ENCODE results near the gene TMEM42. TPM values are rescaled to one million over a fixed set of nuclear protein-coding genes. Genes with fewer than 3 reads are reported as not detected.

The TMEM42 gene
- total RNA-seq, 4 donors from 2014 or later: 4.3 to 9.2 (median 7.0) TPM

DNA sequence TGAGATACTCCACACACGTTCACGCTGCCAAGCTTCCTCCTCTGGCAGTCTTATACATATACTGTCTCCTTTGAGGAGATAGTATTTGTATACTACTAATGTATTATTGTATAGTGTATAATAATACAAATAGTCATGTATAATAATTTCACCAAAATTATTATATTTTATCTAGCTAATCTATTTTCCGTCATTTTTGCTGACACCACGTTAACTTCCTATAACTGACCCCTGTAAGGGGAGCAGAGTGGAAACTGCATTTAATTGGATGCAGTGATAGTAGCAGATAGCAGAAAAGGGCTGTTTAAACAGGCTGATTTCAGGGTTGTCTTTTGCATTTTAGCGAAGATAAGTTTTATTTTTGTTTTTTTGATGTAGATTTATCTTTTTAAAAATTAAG, 30.5 kb upstream of the TMEM42 start:
- H3K27me3 ChIP-seq: no peaks in the 10 kb centered on the region
- intact Hi-C loops (cut with DNase I): no loop called here
- 95 to 96% methylated on average over 5 of the region's 5 CpGs for WGBS, 2 donors
- H3K4me3 ChIP-seq: no peak overlapping the region
- no peak overlapping the region for H3K27ac ChIP-seq
- no peaks in the 10 kb centered on the region for H3K9me3 ChIP-seq
- TF ChIP-seq, protein P1, sequence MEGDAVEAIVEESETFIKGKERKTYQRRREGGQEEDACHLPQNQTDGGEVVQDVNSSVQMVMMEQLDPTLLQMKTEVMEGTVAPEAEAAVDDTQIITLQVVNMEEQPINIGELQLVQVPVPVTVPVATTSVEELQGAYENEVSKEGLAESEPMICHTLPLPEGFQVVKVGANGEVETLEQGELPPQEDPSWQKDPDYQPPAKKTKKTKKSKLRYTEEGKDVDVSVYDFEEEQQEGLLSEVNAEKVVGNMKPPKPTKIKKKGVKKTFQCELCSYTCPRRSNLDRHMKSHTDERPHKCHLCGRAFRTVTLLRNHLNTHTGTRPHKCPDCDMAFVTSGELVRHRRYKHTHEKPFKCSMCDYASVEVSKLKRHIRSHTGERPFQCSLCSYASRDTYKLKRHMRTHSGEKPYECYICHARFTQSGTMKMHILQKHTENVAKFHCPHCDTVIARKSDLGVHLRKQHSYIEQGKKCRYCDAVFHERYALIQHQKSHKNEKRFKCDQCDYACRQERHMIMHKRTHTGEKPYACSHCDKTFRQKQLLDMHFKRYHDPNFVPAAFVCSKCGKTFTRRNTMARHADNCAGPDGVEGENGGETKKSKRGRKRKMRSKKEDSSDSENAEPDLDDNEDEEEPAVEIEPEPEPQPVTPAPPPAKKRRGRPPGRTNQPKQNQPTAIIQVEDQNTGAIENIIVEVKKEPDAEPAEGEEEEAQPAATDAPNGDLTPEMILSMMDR (IDR thresholded peaks at IDR 0.05): no peak
- TF ChIP-seq POLR2A (IDR thresholded peaks at IDR 0.05): no peak
- H3K36me3 ChIP-seq: no peaks in the 10 kb centered on the region
- no peaks in the 10 kb centered on the region for H3K4me1 ChIP-seq
- DNase-seq: no peak

DNA sequence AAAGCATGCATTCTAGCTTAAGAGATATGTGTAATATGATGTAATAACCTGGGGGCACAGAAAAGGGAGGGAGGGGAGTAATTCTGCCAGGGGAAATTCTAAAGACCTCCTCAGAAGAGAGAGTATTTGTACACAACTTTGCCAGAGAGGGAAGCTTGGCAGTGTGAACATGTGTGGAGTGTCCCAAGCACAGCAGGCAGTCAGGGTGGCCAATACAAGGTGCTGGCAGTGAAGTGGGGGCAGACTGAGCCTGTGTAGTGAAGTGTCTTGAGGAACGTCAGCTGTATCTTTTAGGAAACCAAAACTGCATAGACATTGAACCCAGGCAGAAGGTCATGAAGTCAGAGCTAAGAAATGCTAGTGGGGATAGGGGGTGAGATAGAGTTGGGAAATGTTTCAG, 29.7 kb upstream of the TMEM42 start:
- TF ChIP-seq, protein P1 (IDR thresholded peaks at IDR 0.05): no peak
- TF ChIP-seq POLR2A (IDR thresholded peaks at IDR 0.05): no peak
- H3K4me3 ChIP-seq: no peak overlapping the region
- DNase-seq: no peak
- 93% methylated on average over 1 of the region's 1 CpG for WGBS, 2 donors
- H3K36me3 ChIP-seq: peaks cover 0 to 8% (median 0%) of the 10 kb centered on the region in 3 donors
- H3K27ac ChIP-seq: no peak overlapping the region
- peaks cover 0 to 7% (median 0%) of the 10 kb centered on the region in 3 donors for H3K9me3 ChIP-seq
- intact Hi-C loops (cut with DNase I): no loop called here
- H3K4me1 ChIP-seq: no peaks in the 10 kb centered on the region
- H3K27me3 ChIP-seq: no peaks in the 10 kb centered on the region

DNA sequence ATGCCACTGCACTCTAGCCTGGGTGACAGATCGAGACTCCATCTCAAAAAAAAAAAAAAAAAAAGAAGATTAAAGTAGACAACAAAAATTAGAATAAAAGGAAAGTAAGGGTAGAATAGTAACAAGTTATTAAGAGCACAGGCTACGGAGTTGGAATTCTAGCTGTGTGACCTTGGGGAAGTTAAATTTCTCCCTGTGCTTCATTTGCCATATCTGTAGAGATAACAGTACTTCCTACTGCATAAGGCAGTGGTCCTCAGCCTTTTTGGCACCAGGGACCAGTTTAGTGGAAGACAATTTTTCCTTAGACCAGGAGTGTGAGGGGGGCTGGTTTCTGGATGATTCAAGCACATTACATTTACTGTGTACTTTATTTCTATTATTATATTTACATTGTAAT, 28.7 kb upstream of the TMEM42 start:
- 88 to 100% methylated on average over 2 of the region's 2 CpGs for WGBS, 2 donors
- TF ChIP-seq, protein P1 (IDR thresholded peaks at IDR 0.05): no peak
- TF ChIP-seq POLR2A (IDR thresholded peaks at IDR 0.05): no peak

DNA sequence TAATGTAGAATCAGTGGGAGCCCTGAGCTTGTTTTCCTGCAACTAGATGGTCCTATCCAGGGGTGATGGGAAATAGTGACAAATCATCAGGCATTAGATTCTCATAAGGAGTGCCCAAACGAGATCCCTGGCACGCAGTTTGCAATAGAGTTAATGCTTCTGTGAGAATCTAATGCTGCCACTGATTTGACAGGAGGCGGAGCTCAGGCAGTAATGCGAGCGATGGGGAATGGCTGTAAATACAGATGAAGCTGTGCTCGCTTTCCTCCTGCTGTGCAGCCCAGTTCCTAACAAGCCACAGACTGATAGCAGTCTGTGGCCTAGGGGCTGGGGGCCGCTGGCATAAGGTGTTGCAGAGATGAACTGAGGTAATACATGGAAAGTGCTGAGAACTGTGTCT, 28.3 kb upstream of the TMEM42 start:
- Histone ChIP-seq H3K27ac (no peak overlapping the region), H3K27me3 (no peaks in the 10 kb centered on the region), H3K4me1 (no peaks in the 10 kb centered on the region), H3K9me3 (peaks cover 0 to 9% (median 0%) of the 10 kb centered on the region in 3 donors), H3K4me3 (no peak overlapping the region), H3K36me3 (peaks cover 0 to 12% (median 0%) of the 10 kb centered on the region in 3 donors)
- intact Hi-C loops (cut with DNase I): no loop called here
- no peak for DNase-seq
- TF ChIP-seq, protein P1 (IDR thresholded peaks at IDR 0.05): no peak
- no peak for TF ChIP-seq POLR2A (IDR thresholded peaks at IDR 0.05)
- WGBS, 2 donors: 83 to 93% methylated on average over 7 of the region's 7 CpGs

More for the DNA sequence above, 28.7 kb upstream of the TMEM42 start:
- H3K27ac ChIP-seq: no peak overlapping the region
- no peak for DNase-seq
- H3K4me3 ChIP-seq: no peak overlapping the region
- peaks cover 0 to 9% (median 0%) of the 10 kb centered on the region in 3 donors for H3K9me3 ChIP-seq
- no peaks in the 10 kb centered on the region for H3K27me3 ChIP-seq
- H3K36me3 ChIP-seq: peaks cover 0 to 8% (median 0%) of the 10 kb centered on the region in 3 donors
- intact Hi-C loops (cut with DNase I): no loop called here
- H3K4me1 ChIP-seq: no peaks in the 10 kb centered on the region

DNA sequence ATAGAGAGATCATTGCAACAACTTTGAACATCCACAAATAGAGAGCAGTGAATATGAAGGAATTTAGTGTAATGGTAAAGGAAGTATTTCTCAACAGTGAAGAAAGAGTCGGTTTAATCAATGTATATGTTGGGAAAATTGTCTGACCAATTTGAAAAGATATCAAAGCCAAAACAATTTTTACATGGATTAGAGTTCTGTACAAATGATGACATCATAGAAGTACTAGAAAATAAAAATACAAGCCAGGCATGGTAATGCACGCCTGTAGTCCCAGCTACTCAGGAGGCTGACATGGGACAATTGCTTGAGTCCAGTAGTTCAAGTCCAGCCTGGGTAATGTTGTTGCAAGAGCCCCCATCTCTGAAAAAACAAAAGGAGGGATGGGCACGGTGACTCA, 26.0 kb upstream of the TMEM42 start:
- H3K36me3 ChIP-seq: peaks cover 0 to 19% (median 0%) of the 10 kb centered on the region in 3 donors
- no peaks in the 10 kb centered on the region for H3K27me3 ChIP-seq
- H3K9me3 ChIP-seq: peaks cover 0 to 9% (median 0%) of the 10 kb centered on the region in 3 donors
- DNase-seq: no peak
- H3K27ac ChIP-seq: no peak overlapping the region
- intact Hi-C loops (cut with DNase I): no loop called here
- no peak overlapping the region for H3K4me3 ChIP-seq
- 97 to 99% methylated on average over 3 of the region's 3 CpGs for WGBS, 2 donors
- no peaks in the 10 kb centered on the region for H3K4me1 ChIP-seq
- no peak for TF ChIP-seq POLR2A (IDR thresholded peaks at IDR 0.05)
- TF ChIP-seq, protein P1 (IDR thresholded peaks at IDR 0.05): no peak

All from esophagus squamous epithelium (tissue), 5 donors.